ENCODE data around the gene CA7. TPM values are rescaled to one million over a fixed set of nuclear protein-coding genes. Genes with fewer than 3 reads are reported as not detected.

CA7 gene
- total RNA-seq, 2 donors from 2014 or later, result not detected

GRCh38 chr16:66846266-66846665, 2.1 kb downstream of the CA7 start:
- no peaks in the 10 kb centered on the region for H3K9me3 ChIP-seq
- DNase-seq (ENCODE audit: low spot score), result no peak
- H3K4me1 ChIP-seq, result peaks cover 0 to 14% of the 10 kb centered on the region in 2 donors
- TF ChIP-seq CTCF (IDR thresholded peaks at IDR 0.05), result no peak
- no peak overlapping the region for H3K4me3 ChIP-seq
- no peaks in the 10 kb centered on the region for H3K36me3 ChIP-seq
- peaks cover 0 to 3% of the 10 kb centered on the region in 2 donors for H3K27me3 ChIP-seq
- no peak overlapping the region for H3K27ac ChIP-seq

- TF ChIP-seq CTCF (IDR thresholded peaks at IDR 0.05), result no peak
- H3K27me3 ChIP-seq, result peaks cover 0 to 3% of the 10 kb centered on the region in 2 donors
- no peaks in the 10 kb centered on the region for H3K36me3 ChIP-seq
- no peak for DNase-seq (ENCODE audit: low spot score)
- H3K27ac ChIP-seq, result no peak overlapping the region
- H3K9me3 ChIP-seq, result no peaks in the 10 kb centered on the region
- H3K4me1 ChIP-seq, result peaks cover 0 to 14% of the 10 kb centered on the region in 2 donors
- H3K4me3 ChIP-seq, result no peak overlapping the region
Observed at GRCh38 chr16:66846831-66847230, 2.6 kb downstream of the CA7 start.

GRCh38 chr16:66847533-66848067, 3.4 kb downstream of the CA7 start:
- no peak overlapping the region for H3K27ac ChIP-seq

GRCh38 chr16:66848172-66848571, 4.0 kb downstream of the CA7 start:
- Histone ChIP-seq H3K27ac (no peak overlapping the region), H3K4me1 (peaks cover 0 to 14% of the 10 kb centered on the region in 2 donors), H3K27me3 (peaks cover 0 to 3% of the 10 kb centered on the region in 2 donors), H3K4me3 (no peak overlapping the region), H3K36me3 (no peaks in the 10 kb centered on the region), H3K9me3 (no peaks in the 10 kb centered on the region)
- DNase-seq (ENCODE audit: low spot score), result no peak
- TF ChIP-seq CTCF (IDR thresholded peaks at IDR 0.05), result no peak

More at GRCh38 chr16:66847533-66848067, 3.4 kb downstream of the CA7 start:
- Histone ChIP-seq H3K9me3 (no peaks in the 10 kb centered on the region), H3K4me3 (no peak overlapping the region), H3K4me1 (peaks cover 0 to 14% of the 10 kb centered on the region in 2 donors), H3K36me3 (no peaks in the 10 kb centered on the region), H3K27me3 (peaks cover 0 to 3% of the 10 kb centered on the region in 2 donors)
- TF ChIP-seq CTCF (IDR thresholded peaks at IDR 0.05), result no peak
- DNase-seq (ENCODE audit: low spot score), result no peak

- H3K27me3 ChIP-seq, result peaks cover 0 to 3% of the 10 kb centered on the region in 2 donors
- H3K9me3 ChIP-seq, result no peaks in the 10 kb centered on the region
- no peak for DNase-seq (ENCODE audit: low spot score)
- no peak overlapping the region for H3K27ac ChIP-seq
- no peak overlapping the region for H3K4me3 ChIP-seq
- no peak for TF ChIP-seq CTCF (IDR thresholded peaks at IDR 0.05)
- H3K4me1 ChIP-seq, result peaks cover 0 to 13% of the 10 kb centered on the region in 2 donors
- no peaks in the 10 kb centered on the region for H3K36me3 ChIP-seq
Observed at GRCh38 chr16:66849021-66849420, 4.8 kb downstream of the CA7 start.

GRCh38 chr16:66849549-66849948, 5.3 kb downstream of the CA7 start:
- H3K36me3 ChIP-seq, result no peaks in the 10 kb centered on the region
- DNase-seq (ENCODE audit: low spot score), result no peak

More at GRCh38 chr16:66849549-66849948, 5.3 kb downstream of the CA7 start:
- peaks cover 0 to 3% of the 10 kb centered on the region in 2 donors for H3K27me3 ChIP-seq
- no peaks in the 10 kb centered on the region for H3K9me3 ChIP-seq
- no peak overlapping the region for H3K4me3 ChIP-seq
- no peak for TF ChIP-seq CTCF (IDR thresholded peaks at IDR 0.05)
- no peak overlapping the region for H3K27ac ChIP-seq
- H3K4me1 ChIP-seq, result peaks cover 0 to 8% of the 10 kb centered on the region in 2 donors

Data from right atrium auricular region (tissue), 2 donors.